H1 (cell line): ENCODE measurements around the gene COL25A1. TPM values are rescaled to one million over a fixed set of nuclear protein-coding genes. Genes with fewer than 3 reads are reported as not detected.

Source experiments
- CTCF ChIA-PET: fragments of 300-600 bp; sonication (Branson Sonifier 250); formaldehyde crosslinking; loops from one replicate; lab custom pipeline; 2021; ENCODE audit not compliant: partially characterized antibody; lab: Charles Lee
- POLR2A ChIA-PET: fragments of 300-600 bp; sonication (Branson Sonifier 250); formaldehyde crosslinking; loops from one replicate; lab custom pipeline; 2021; ENCODE audit warnings: inconsistent platforms; ENCODE audit not compliant: partially characterized antibody; lab: Charles Lee
- DNase-seq, 2 experiments: peaks; one replicate each; pipeline versions ENCODE4 v3.0.0 to v3.0.0-alpha.2; 2010 to 2022; ENCODE audit warnings: low spot score in 2 of 2, low read depth in 1 of 2, mixed read lengths in 1 of 2
- FAIRE-seq: peaks from 2 replicates; lab custom pipeline; 2011; peaks lifted over from hg19 to GRCh38; lab: Jason Lieb, UNC
- H2AFZ ChIP-seq: 2 replicates; pipeline ENCODE4 v1.8.1; 2012; ENCODE audit warnings: low read length, inconsistent platforms
- H2AK5ac ChIP-seq: 2 replicates; pipeline ENCODE4 v1.6.1; 2013; ENCODE audit warnings: low read depth, low read length
- H2BK120ac ChIP-seq: replicated peaks from 2 replicates; pipeline ENCODE3; 2013; ENCODE audit warnings: low read depth, low read length, inconsistent platforms
- H2BK12ac ChIP-seq: 2 replicates; pipeline ENCODE4 v1.6.1; 2013; ENCODE audit warnings: low read depth, low read length
- H2BK15ac ChIP-seq: 2 replicates; pipeline ENCODE4 v1.6.1; 2013; ENCODE audit warnings: low read length
- H2BK20ac ChIP-seq: 2 replicates; pipeline ENCODE4 v1.6.1; 2013; ENCODE audit warnings: low read length
- H2BK5ac ChIP-seq: 2 replicates; pipeline ENCODE4 v1.6.1; 2013; ENCODE audit warnings: low read depth, low read length
- H3K14ac ChIP-seq: 2 replicates; pipeline ENCODE4 v1.6.1; 2013; ENCODE audit warnings: inconsistent platforms; ENCODE audit not compliant: insufficient read length
- H3K18ac ChIP-seq: 2 replicates; pipeline ENCODE4 v1.6.1; 2013; ENCODE audit warnings: low read length; ENCODE audit errors: extremely low read depth
- H3K23ac ChIP-seq: 2 replicates; pipeline ENCODE4 v1.6.1; 2013; ENCODE audit warnings: inconsistent platforms; ENCODE audit not compliant: insufficient read length
- H3K23me2 ChIP-seq: 2 replicates; pipeline ENCODE4 v1.6.1; 2013; ENCODE audit warnings: low read depth, low read length
- H3K27ac ChIP-seq: 2 replicates; pipeline ENCODE4 v1.6.1; 2011; ENCODE audit warnings: low read depth, low read length, inconsistent platforms
- H3K27me3 ChIP-seq, 4 experiments: replicated peaks in 1 of 4; 1 replicate in 1 of 4; 2 replicates in 3 of 4; pipeline versions ENCODE4 v1.6.1 to v1.8.1; 2011 to 2013; ENCODE audit warnings: low read length in 3 of 4, mild to moderate bottlenecking in 3 of 4, inconsistent platforms in 2 of 4, mixed read lengths in 2 of 4, moderate library complexity in 1 of 4; ENCODE audit not compliant: control insufficient read depth in 3 of 4, insufficient read depth in 3 of 4; ENCODE audit errors: extremely low read depth in 1 of 4
- H3K36me3 ChIP-seq, 4 experiments: 2 replicates each; pipeline versions ENCODE4 v1.6.1 to v1.8.1; 2011 to 2013; ENCODE audit warnings: mild to moderate bottlenecking in 4 of 4, low read length in 3 of 4, moderate library complexity in 2 of 4, control low read depth in 1 of 4, inconsistent platforms in 1 of 4; ENCODE audit not compliant: insufficient read depth in 4 of 4, control insufficient read depth in 2 of 4
- H3K4ac ChIP-seq: replicated peaks from 2 replicates; pipeline ENCODE3; 2013; ENCODE audit warnings: low read length, low read depth, mixed read lengths, inconsistent platforms; ENCODE audit not compliant: insufficient read length
- H3K4me1 ChIP-seq, 4 experiments: replicated peaks in 1 of 4; 1 replicate in 1 of 4; 2 replicates in 3 of 4; pipeline versions ENCODE4 v1.6.1 to v1.8.1; 2011 to 2013; ENCODE audit warnings: low read length in 3 of 4, inconsistent platforms in 2 of 4, mixed read lengths in 1 of 4; ENCODE audit not compliant: insufficient read depth in 4 of 4, control insufficient read depth in 3 of 4
- H3K4me2 ChIP-seq, 2 experiments: 2 replicates each; pipeline versions ENCODE4 v1.6.1 to v1.8.1; 2011 to 2013; ENCODE audit warnings: low read depth in 2 of 2, low read length in 2 of 2, control low read depth in 1 of 2, inconsistent platforms in 1 of 2, mild to moderate bottlenecking in 1 of 2; ENCODE audit not compliant: insufficient read depth in 1 of 2
- H3K4me3 ChIP-seq, 4 experiments: fragments of 200-600, 300-600 bp in 1 of 4; sonication (generic), shearing (Covaris generic), sonication (Bioruptor Twin) in 1 of 4; 2 replicates each; pipeline versions ENCODE4 v1.5.1 to v1.8.1; 2011 to 2016; ENCODE audit warnings: low read length in 4 of 4, low read depth in 3 of 4, control low read depth in 2 of 4, inconsistent platforms in 2 of 4, mild to moderate bottlenecking in 2 of 4, mixed read lengths in 1 of 4, moderate library complexity in 1 of 4; ENCODE audit not compliant: insufficient read depth in 2 of 4; ENCODE audit errors: extremely low read depth in 1 of 4
- H3K56ac ChIP-seq: replicated peaks from 2 replicates; pipeline ENCODE3; 2013; ENCODE audit warnings: low read depth, mild to moderate bottlenecking, mixed read lengths, low read length, inconsistent platforms; ENCODE audit not compliant: insufficient read length
- H3K79me1 ChIP-seq: 2 replicates; pipeline ENCODE4 v1.6.1; 2013; ENCODE audit warnings: low read depth, low read length, control low read depth
- H3K79me2 ChIP-seq, 2 experiments: 2 replicates each; pipeline versions ENCODE4 v1.6.1 to v1.8.1; 2012 to 2013; ENCODE audit warnings: low read length in 2 of 2, mild to moderate bottlenecking in 2 of 2, inconsistent platforms in 1 of 2; ENCODE audit not compliant: insufficient read depth in 2 of 2, control insufficient read depth in 1 of 2
- H3K9ac ChIP-seq, 4 experiments: replicated peaks in 1 of 4; 1 replicate in 1 of 4; 2 replicates in 3 of 4; pipeline versions ENCODE4 v1.6.1 to v1.8.1; 2011 to 2013; ENCODE audit warnings: low read depth in 3 of 4, low read length in 3 of 4, control low read depth in 2 of 4, mild to moderate bottlenecking in 2 of 4, moderate library complexity in 2 of 4, inconsistent platforms in 1 of 4; ENCODE audit errors: extremely low read depth in 1 of 4
- H3K9me3 ChIP-seq, 2 experiments: 2 replicates each; pipeline versions ENCODE4 v1.6.1 to v1.8.1; 2012 to 2013; ENCODE audit warnings: mild to moderate bottlenecking in 2 of 2, moderate library complexity in 2 of 2, control low read depth in 1 of 2, inconsistent platforms in 1 of 2, low read depth in 1 of 2, low read length in 1 of 2, mixed read lengths in 1 of 2; ENCODE audit not compliant: insufficient read depth in 2 of 2
- H4K20me1 ChIP-seq, 2 experiments: replicated peaks in 1 of 2; 2 replicates each; pipeline versions ENCODE3 to v1.8.1; 2011 to 2013; ENCODE audit warnings: inconsistent platforms in 2 of 2, low read length in 2 of 2, mild to moderate bottlenecking in 1 of 2; ENCODE audit not compliant: insufficient read depth in 2 of 2, control insufficient read depth in 1 of 2
- H4K5ac ChIP-seq: 2 replicates; pipeline ENCODE4 v1.6.1; 2013; ENCODE audit warnings: low read length, low read depth, mixed read lengths, inconsistent platforms; ENCODE audit not compliant: insufficient read length
- H4K8ac ChIP-seq: 2 replicates; pipeline ENCODE4 v1.8.0; 2013; ENCODE audit warnings: mild to moderate bottlenecking, moderate library complexity, low read length, inconsistent platforms; ENCODE audit not compliant: insufficient read depth; ENCODE audit errors: extremely low read depth
- H4K91ac ChIP-seq: replicated peaks from 2 replicates; pipeline ENCODE3; 2013; ENCODE audit warnings: low read length, mixed read lengths, inconsistent platforms; ENCODE audit not compliant: insufficient read length
- EZH2 ChIP-seq: fragments of 200-600 bp; sonication (generic); IDR thresholded peaks from 2 replicates; pipeline ENCODE4 v1.7.1; 2012; ENCODE audit warnings: low read depth, mild to moderate bottlenecking, moderate library complexity, low read length, inconsistent platforms; ENCODE audit not compliant: severe bottlenecking
- GABPA ChIP-seq: IDR thresholded peaks from 2 replicates; pipeline ENCODE4 v1.6.1; 2011; ENCODE audit warnings: mild to moderate bottlenecking, low read length, moderate library complexity, borderline replicate concordance; ENCODE audit not compliant: insufficient read depth
- KDM4A ChIP-seq: IDR thresholded peaks from one replicate; pipeline ENCODE4 v1.7.1; 2012; ENCODE audit warnings: low read depth, mild to moderate bottlenecking, moderate library complexity, low read length, inconsistent platforms; ENCODE audit not compliant: severe bottlenecking
- NANOG ChIP-seq: IDR thresholded peaks from 2 replicates; pipeline ENCODE4 v1.6.1; 2011; ENCODE audit warnings: low read length, low read depth, mild to moderate bottlenecking, inconsistent platforms; ENCODE audit not compliant: insufficient read depth, poor library complexity, severe bottlenecking
- NRF1 ChIP-seq: IDR thresholded peaks from 2 replicates; pipeline ENCODE4 v1.6.1; 2011; ENCODE audit warnings: mild to moderate bottlenecking, low read depth, low read length, improper control_type of control experiment
- PHF8 ChIP-seq: fragments of 200-600 bp; sonication (generic); conservative IDR thresholded peaks from 2 replicates; pipeline ENCODE4 v1.7.1; 2012; ENCODE audit warnings: low read depth, mild to moderate bottlenecking, inconsistent platforms, low read length, moderate library complexity
- TAF1 ChIP-seq: IDR thresholded peaks from 2 replicates; pipeline ENCODE4 v1.6.1; 2011; ENCODE audit warnings: mild to moderate bottlenecking, low read depth, low read length
- YY1 ChIP-seq: IDR thresholded peaks from 2 replicates; pipeline ENCODE4 v1.6.1; 2011; ENCODE audit warnings: low read depth, mild to moderate bottlenecking, low read length
- WGBS, 2 experiments: shearing (Covaris generic) in 1 of 2; methylation state at CpG; one replicate each; pipeline versions ENCODE4 v1.1.6 to v1.1.7; 2013 to 2015; ENCODE audit warnings: low lambda C conversion rate in 2 of 2, mixed read lengths in 2 of 2, inconsistent platforms in 1 of 2, low coverage in 1 of 2, missing lambda C conversion rate in 1 of 2; ENCODE audit not compliant: insufficient replicate concordance in 2 of 2, insufficient coverage in 1 of 2, insufficient read length in 1 of 2; ENCODE audit errors: extremely low coverage in 1 of 2, missing lambda C conversion rate in 1 of 2; 5-methylcytosine and 5-hydroxymethylcytosine counted together
- polyA plus RNA-seq, 7 experiments: library from polyadenylated mRNA; depleted of rRNA in 3 of 7; stranded (reverse) in 5 of 7; unstranded in 2 of 7; fragments of >200 nt in 5 of 7; fragments of 200-250 nt in 2 of 7; gene quantifications; 1 replicate in 5 of 7; 2 replicates in 1 of 7; 4 replicates in 1 of 7; pipeline versions ENCODE4 v1.2.1 to v1.2.3, GENCODE V29; 2011 to 2013; ENCODE audit warnings: missing spikeins in 2 of 7, mixed read lengths in 2 of 7
- total RNA-seq: library from RNA; stranded (reverse); fragmentation: NEBNext Ultra II Directional; extraction: Animal tissue kit (Norgen Biotek cat#: 25700); gene quantifications from 2 replicates; pipeline ENCODE4 v1.2.1, GENCODE V29; 2021
- TF ChIP-seq, protein P1 (sequence below): IDR thresholded peaks from 2 replicates; pipeline ENCODE4 v1.6.1; 2012; ENCODE audit warnings: low read length, inconsistent platforms
- TF ChIP-seq, protein P2 (sequence below): IDR thresholded peaks from 2 replicates; pipeline ENCODE4 v1.6.1; 2012; ENCODE audit warnings: inconsistent platforms

COL25A1 gene
- total and polyA plus RNA-seq, 2 of the 8 experiments (the other 6 are each of a cell fraction or from before 2014, with no cell fraction given), result 1.1 to 8.3 TPM

DNA sequence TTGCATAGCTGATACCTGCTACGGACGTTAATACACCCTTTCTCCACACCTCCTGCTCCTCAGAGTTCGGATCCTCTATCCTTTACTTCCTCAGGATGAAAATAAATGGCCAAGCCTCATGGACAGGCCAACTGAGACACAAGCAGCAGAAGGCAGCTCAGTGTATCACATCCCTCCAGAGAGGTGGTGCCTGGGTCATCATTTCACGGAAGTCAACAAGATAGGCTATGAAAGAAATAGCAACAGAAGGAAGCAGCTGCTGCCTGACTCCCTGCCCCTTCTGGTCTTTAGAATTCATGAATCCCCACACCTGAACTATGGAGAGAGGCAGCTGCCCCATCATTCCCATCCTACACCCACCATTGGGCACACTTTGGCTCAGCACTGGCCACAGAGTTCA lies 272.5 kb downstream of the COL25A1 start:
- Histone ChIP-seq H3K9ac (no peak overlapping the region), H3K79me2 (no peaks in the 10 kb centered on the region), H3K27ac (no peak overlapping the region), H3K23me2 (no peaks in the 10 kb centered on the region), H4K8ac (no peak overlapping the region), H3K36me3 (no peaks in the 10 kb centered on the region), H3K14ac (no peak overlapping the region), H2AFZ (no peak overlapping the region), H2BK15ac (no peak overlapping the region), H2AK5ac (no peak overlapping the region), H3K18ac (no peak overlapping the region), H3K56ac (no peak overlapping the region), H2BK120ac (no peak overlapping the region), H3K4me3 (no peak overlapping the region), H2BK20ac (no peak overlapping the region), H2BK12ac (no peak overlapping the region), H3K9me3 (no peaks in the 10 kb centered on the region), H2BK5ac (no peak overlapping the region), H4K91ac (no peak overlapping the region), H4K20me1 (no peaks in the 10 kb centered on the region), H3K4me1 (no peaks in the 10 kb centered on the region), H4K5ac (no peak overlapping the region), H3K23ac (no peak overlapping the region), H3K27me3 (no peaks in the 10 kb centered on the region), H3K4ac (no peak overlapping the region), H3K4me2 (no peak overlapping the region), H3K79me1 (no peaks in the 10 kb centered on the region)
- POLR2A ChIA-PET, result no interaction called here
- DNase-seq (no peak), FAIRE-seq (no peak)
- CTCF ChIA-PET, result interaction anchor here (0.6 to 1.1 kb wide), 3 partner anchors 11 to 281 kb away, joined by 3 to 4 read pairs (median 3); no protein-coding TSS in a partner anchor
- 89% methylated on average over 4 of the region's 4 CpGs; no CpG with 5 or more reads in 1 of the 2 experiments for WGBS, 2 experiments
- TF ChIP-seq GABPA, result no peak
- no peak for TF ChIP-seq YY1
- TF ChIP-seq, protein P1, sequence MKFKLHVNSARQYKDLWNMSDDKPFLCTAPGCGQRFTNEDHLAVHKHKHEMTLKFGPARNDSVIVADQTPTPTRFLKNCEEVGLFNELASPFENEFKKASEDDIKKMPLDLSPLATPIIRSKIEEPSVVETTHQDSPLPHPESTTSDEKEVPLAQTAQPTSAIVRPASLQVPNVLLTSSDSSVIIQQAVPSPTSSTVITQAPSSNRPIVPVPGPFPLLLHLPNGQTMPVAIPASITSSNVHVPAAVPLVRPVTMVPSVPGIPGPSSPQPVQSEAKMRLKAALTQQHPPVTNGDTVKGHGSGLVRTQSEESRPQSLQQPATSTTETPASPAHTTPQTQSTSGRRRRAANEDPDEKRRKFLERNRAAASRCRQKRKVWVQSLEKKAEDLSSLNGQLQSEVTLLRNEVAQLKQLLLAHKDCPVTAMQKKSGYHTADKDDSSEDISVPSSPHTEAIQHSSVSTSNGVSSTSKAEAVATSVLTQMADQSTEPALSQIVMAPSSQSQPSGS, result no peak
- no peak for TF ChIP-seq PHF8
- no peak for TF ChIP-seq NRF1
- TF ChIP-seq KDM4A, result no peak
- TF ChIP-seq, protein P2, sequence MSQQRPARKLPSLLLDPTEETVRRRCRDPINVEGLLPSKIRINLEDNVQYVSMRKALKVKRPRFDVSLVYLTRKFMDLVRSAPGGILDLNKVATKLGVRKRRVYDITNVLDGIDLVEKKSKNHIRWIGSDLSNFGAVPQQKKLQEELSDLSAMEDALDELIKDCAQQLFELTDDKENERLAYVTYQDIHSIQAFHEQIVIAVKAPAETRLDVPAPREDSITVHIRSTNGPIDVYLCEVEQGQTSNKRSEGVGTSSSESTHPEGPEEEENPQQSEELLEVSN, result no peak
- TF ChIP-seq NANOG, result no peak
- TF ChIP-seq TAF1, result no peak
- TF ChIP-seq EZH2, result no peak
